Right lobe of liver (tissue), 4 donors: ENCODE measurements around the gene PGM2L1.

Experiments used
- CTCF ChIP-seq, 4 donors: fragments of 200-600 bp in 3 of 4; fragments of 450-650 bp in 1 of 4; IDR thresholded peaks; one replicate each; pipeline versions ENCODE4 v1.5.1 to v1.8.0; 2016 to 2022; ENCODE audit warnings: antibody characterized with exemption in 4 of 4, mild to moderate bottlenecking in 2 of 4
- POLR2A ChIP-seq: fragments of 450-650 bp; IDR thresholded peaks from one replicate; pipeline ENCODE4 v1.6.1; 2017; ENCODE audit warnings: antibody characterized with exemption, mild to moderate bottlenecking
- donor health status: DM: no; HTN: no; CAD: no.
- donor health status: DM: no; HTN: no; CAD: no.
- donor health status: DM: no; HTN: yes; CAD: no.

- TF ChIP-seq POLR2A: no peak
- no peak for TF ChIP-seq CTCF (IDR thresholded peaks at IDR 0.05)
Measured at GRCh38 chr11:74322667-74323066, 75.6 kb downstream of the PGM2L1 start.
